ENCODE measurements around the gene ARTN.

DNA sequence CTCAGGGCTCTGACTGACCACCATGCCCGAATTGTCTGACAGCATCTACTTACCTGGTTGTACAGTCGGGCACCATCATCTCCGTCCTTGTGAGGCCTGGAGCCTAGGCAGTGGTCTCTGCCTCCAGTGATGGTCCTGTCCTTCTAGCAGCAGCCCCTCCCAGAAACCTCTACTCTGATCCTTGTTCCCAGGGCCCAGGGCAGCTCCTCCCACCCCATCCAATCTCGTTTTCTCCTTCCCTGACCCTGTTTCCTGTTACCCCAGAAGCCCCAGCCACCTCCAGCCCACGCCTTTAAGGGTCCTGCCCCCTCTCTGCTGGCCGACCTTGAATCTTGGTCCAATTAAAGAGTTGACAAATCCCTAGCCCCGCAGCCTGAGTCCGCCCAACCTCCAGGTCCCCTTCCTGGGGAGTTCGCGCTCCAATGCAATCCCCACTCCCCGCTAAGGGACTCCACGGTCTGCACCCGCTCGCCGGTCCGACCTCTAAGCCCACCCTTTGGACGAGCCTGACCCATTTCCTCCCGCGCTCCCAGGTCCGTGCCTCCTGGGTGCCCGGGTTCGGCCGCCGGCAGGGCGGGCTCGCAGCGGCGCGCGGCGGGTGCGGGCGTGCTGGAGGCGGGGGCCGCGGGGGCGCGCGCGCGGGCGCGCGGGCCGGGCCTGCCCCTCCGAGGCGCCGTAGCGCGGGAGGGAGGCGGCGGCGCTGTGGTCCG is 45.1 kb downstream of the ARTN start, which contains the start of gene B4GALT2:
- TF ChIP-seq, protein P1, sequence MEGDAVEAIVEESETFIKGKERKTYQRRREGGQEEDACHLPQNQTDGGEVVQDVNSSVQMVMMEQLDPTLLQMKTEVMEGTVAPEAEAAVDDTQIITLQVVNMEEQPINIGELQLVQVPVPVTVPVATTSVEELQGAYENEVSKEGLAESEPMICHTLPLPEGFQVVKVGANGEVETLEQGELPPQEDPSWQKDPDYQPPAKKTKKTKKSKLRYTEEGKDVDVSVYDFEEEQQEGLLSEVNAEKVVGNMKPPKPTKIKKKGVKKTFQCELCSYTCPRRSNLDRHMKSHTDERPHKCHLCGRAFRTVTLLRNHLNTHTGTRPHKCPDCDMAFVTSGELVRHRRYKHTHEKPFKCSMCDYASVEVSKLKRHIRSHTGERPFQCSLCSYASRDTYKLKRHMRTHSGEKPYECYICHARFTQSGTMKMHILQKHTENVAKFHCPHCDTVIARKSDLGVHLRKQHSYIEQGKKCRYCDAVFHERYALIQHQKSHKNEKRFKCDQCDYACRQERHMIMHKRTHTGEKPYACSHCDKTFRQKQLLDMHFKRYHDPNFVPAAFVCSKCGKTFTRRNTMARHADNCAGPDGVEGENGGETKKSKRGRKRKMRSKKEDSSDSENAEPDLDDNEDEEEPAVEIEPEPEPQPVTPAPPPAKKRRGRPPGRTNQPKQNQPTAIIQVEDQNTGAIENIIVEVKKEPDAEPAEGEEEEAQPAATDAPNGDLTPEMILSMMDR (conservative IDR thresholded peaks at IDR 0.05; ENCODE audit: low read depth, low read length), result no peak
- no peak for TF ChIP-seq EZH2 (IDR thresholded peaks at IDR 0.05; ENCODE audit: low read length, unreplicated experiment)

All from PC-3 (cell line).